ENCODE data around the gene HELZ2. TPM values are rescaled to one million over a fixed set of nuclear protein-coding genes. Genes with fewer than 3 reads are reported as not detected.

Gene HELZ2
- total RNA-seq, 2 experiments from 2014 or later, result 6.5 to 8.3 TPM

DNA sequence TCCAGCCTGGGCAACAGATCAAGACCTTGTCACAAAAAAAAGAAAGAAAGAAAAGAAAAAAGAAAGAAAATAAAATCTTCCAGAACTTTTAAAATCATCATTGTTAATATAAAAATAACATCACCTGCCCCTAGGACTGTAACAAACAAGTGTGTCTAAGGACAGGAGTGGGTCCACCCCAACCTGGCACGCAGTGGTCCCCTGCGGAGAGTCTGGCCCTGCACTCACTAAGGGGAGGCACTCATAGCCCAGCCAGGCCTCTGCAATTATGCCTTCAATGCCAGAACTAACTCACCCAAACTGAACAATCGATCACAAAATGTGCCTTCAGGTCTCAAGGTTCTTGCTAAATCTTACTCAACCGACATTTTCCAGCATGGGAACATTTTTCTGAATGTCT is 48.1 kb upstream of the HELZ2 start:
- intact Hi-C loops (cut with micrococcal nuclease; ENCODE audit: unreplicated experiment), result loop anchor here (10.0 kb wide), 1 partner anchor 353 kb away; the partner anchor contains the start of gene SAMD10
- TF ChIP-seq, protein P1, sequence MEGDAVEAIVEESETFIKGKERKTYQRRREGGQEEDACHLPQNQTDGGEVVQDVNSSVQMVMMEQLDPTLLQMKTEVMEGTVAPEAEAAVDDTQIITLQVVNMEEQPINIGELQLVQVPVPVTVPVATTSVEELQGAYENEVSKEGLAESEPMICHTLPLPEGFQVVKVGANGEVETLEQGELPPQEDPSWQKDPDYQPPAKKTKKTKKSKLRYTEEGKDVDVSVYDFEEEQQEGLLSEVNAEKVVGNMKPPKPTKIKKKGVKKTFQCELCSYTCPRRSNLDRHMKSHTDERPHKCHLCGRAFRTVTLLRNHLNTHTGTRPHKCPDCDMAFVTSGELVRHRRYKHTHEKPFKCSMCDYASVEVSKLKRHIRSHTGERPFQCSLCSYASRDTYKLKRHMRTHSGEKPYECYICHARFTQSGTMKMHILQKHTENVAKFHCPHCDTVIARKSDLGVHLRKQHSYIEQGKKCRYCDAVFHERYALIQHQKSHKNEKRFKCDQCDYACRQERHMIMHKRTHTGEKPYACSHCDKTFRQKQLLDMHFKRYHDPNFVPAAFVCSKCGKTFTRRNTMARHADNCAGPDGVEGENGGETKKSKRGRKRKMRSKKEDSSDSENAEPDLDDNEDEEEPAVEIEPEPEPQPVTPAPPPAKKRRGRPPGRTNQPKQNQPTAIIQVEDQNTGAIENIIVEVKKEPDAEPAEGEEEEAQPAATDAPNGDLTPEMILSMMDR (conservative IDR thresholded peaks at IDR 0.05; ENCODE audit: low read length), result no peak
- TF ChIP-seq EZH2phosphoT487 (IDR thresholded peaks at IDR 0.05; ENCODE audit: borderline replicate concordance, low read depth, low read length), result no peak

DNA sequence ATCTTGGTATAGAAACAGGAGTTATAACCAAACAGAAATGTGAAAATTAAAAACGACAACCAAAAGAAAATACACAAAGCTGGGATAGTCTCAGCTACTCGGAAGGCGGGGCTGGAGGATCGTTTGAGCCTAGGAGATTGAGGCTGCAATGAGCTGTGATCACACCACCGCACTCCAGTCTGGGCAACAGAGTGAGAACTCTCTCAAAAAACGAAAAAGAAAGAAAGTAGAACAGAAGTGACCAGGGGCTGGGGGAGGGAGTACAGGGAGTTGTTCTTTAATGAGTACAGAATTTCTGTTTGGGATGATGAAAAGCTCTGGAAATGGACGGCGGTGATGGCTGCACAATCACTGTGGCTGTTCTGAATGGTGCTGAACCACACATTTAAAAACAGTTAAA is 47.0 kb upstream of the HELZ2 start:
- Histone ChIP-seq H3K4me3 (ENCODE audit: low read depth, low read length, poor library complexity, severe bottlenecking) (no peak overlapping the region), H3K36me3 (ENCODE audit: insufficient read depth, low read length) (peaks cover 32% of the 10 kb centered on the region; the same call in 1 of the 2 replicates), H3K4me1 (ENCODE audit: insufficient read depth, low read length, poor library complexity, severe bottlenecking) (peaks cover 8% of the 10 kb centered on the region), H3K9me3 (ENCODE audit: low read length) (no peaks in the 10 kb centered on the region), H4K20me1 (ENCODE audit: insufficient read depth, low read length) (no peaks in the 10 kb centered on the region), H3K4me2 (ENCODE audit: low read length) (no peak overlapping the region), H2AFZ (ENCODE audit: low read length) (no peak overlapping the region), H3K27ac (ENCODE audit: low read depth, low read length, poor library complexity, severe bottlenecking) (no peak overlapping the region), H3K79me2 (ENCODE audit: insufficient read depth, low read depth, low read length) (peaks cover 20% of the 10 kb centered on the region; the same call in 1 of the 2 replicates), H3K9me2 (ENCODE audit: insufficient read depth, low read length) (no peaks in the 10 kb centered on the region)
- CTCF ChIA-PET (ENCODE audit: unreplicated experiment), result no interaction called here
- DNase-seq (ENCODE audit: low spot score), result no peak
- intact Hi-C loops (cut with micrococcal nuclease; ENCODE audit: unreplicated experiment), result loop anchor here (10.0 kb wide), 1 partner anchor 354 kb away; the partner anchor contains the start of gene SAMD10
- TF ChIP-seq EZH2phosphoT487 (IDR thresholded peaks at IDR 0.05; ENCODE audit: borderline replicate concordance, low read depth, low read length), result no peak
- TF ChIP-seq, protein P1 (conservative IDR thresholded peaks at IDR 0.05; ENCODE audit: low read length), result no peak
- POLR2A ChIA-PET, result no interaction called here
- BruUV-seq (replicated peaks), result no TSS peak

More for the DNA sequence above, 48.1 kb upstream of the HELZ2 start:
- Histone ChIP-seq H3K9me3 (ENCODE audit: low read length) (no peaks in the 10 kb centered on the region), H3K9me2 (ENCODE audit: insufficient read depth, low read length) (no peaks in the 10 kb centered on the region), H3K27ac (ENCODE audit: low read depth, low read length, poor library complexity, severe bottlenecking) (no peak overlapping the region), H4K20me1 (ENCODE audit: insufficient read depth, low read length) (no peaks in the 10 kb centered on the region), H3K4me1 (ENCODE audit: insufficient read depth, low read length, poor library complexity, severe bottlenecking) (peaks cover 8% of the 10 kb centered on the region), H2AFZ (ENCODE audit: low read length) (no peak overlapping the region), H3K4me3 (ENCODE audit: low read depth, low read length, poor library complexity, severe bottlenecking) (no peak overlapping the region), H3K36me3 (ENCODE audit: insufficient read depth, low read length) (peaks cover 21% of the 10 kb centered on the region; the same call in 1 of the 2 replicates), H3K79me2 (ENCODE audit: insufficient read depth, low read depth, low read length) (peaks cover 26% of the 10 kb centered on the region; the same call in 1 of the 2 replicates), H3K4me2 (ENCODE audit: low read length) (no peak overlapping the region)
- ChIA-PET CTCF (ENCODE audit: unreplicated experiment) (no interaction called here), POLR2A (no interaction called here)
- no peak for DNase-seq (ENCODE audit: low spot score)
- no TSS peak for BruUV-seq (replicated peaks)

DNA sequence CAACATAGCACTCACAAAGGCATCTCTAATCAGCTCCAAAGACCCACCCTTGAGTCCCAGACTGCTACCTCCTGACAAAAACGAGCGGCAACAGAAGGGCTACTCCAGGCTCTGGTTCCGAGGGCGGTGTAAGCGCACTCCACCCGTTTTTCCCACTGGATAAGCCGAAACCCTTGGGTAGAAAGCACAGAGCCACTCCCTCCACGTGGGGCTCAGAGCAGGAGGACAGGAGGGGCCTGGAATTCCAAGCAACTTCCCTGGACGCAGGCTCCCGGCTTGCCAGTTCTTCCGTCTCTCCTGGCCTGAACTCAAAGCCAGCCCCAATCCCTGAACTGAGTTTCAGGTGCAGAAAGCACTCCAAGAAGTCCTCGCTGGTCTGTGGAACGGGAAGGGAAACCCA is 45.5 kb upstream of the HELZ2 start:
- Histone ChIP-seq H3K9me3 (ENCODE audit: low read length) (no peaks in the 10 kb centered on the region), H3K79me2 (ENCODE audit: insufficient read depth, low read depth, low read length) (peaks cover 11% of the 10 kb centered on the region; the same call in 1 of the 2 replicates), H4K20me1 (ENCODE audit: insufficient read depth, low read length) (no peaks in the 10 kb centered on the region), H2AFZ (ENCODE audit: low read length) (no peak overlapping the region), H3K36me3 (ENCODE audit: insufficient read depth, low read length) (peaks cover 43% of the 10 kb centered on the region), H3K4me3 (ENCODE audit: low read depth, low read length, poor library complexity, severe bottlenecking) (no peak overlapping the region), H3K27ac (ENCODE audit: low read depth, low read length, poor library complexity, severe bottlenecking) (no peak overlapping the region), H3K9me2 (ENCODE audit: insufficient read depth, low read length) (no peaks in the 10 kb centered on the region), H3K4me1 (ENCODE audit: insufficient read depth, low read length, poor library complexity, severe bottlenecking) (no peaks in the 10 kb centered on the region), H3K4me2 (ENCODE audit: low read length) (no peak overlapping the region)
- POLR2A ChIA-PET, result no interaction called here
- CTCF ChIA-PET (ENCODE audit: unreplicated experiment), result no interaction called here
- TF ChIP-seq, protein P1 (conservative IDR thresholded peaks at IDR 0.05; ENCODE audit: low read length), result no peak
- TF ChIP-seq EZH2phosphoT487 (IDR thresholded peaks at IDR 0.05; ENCODE audit: borderline replicate concordance, low read depth, low read length), result no peak
- intact Hi-C loops (cut with micrococcal nuclease; ENCODE audit: unreplicated experiment), result no loop called here
- no peak for DNase-seq (ENCODE audit: low spot score)
- no TSS peak for BruUV-seq (replicated peaks)
